H9 (cell line): ENCODE results near the gene AIG1. TPM values are rescaled to one million over a fixed set of nuclear protein-coding genes. Genes with fewer than 3 reads are reported as not detected.

Experiments
- DNase-seq: peaks from one replicate; pipeline ENCODE4 v3.0.0-alpha.2; 2017
- H2AFZ ChIP-seq: one replicate; pipeline ENCODE4 v1.6.1; 2013; ENCODE audit warnings: mild to moderate bottlenecking, low read length, control low read depth, moderate library complexity
- H2AK5ac ChIP-seq: 2 replicates; pipeline ENCODE4 v1.6.1; 2013; ENCODE audit warnings: low read length, control low read depth, mixed read lengths; ENCODE audit not compliant: insufficient read length
- H2BK120ac ChIP-seq: one replicate; pipeline ENCODE4 v1.6.1; 2013; ENCODE audit warnings: low read depth, mild to moderate bottlenecking, low read length, control low read depth, inconsistent platforms; ENCODE audit not compliant: poor library complexity, severe bottlenecking
- H2BK12ac ChIP-seq: 2 replicates; pipeline ENCODE4 v1.6.1; 2013; ENCODE audit warnings: low read length, control low read depth, mixed read lengths, low read depth; ENCODE audit not compliant: insufficient read length
- H2BK15ac ChIP-seq: 2 replicates; pipeline ENCODE4 v1.6.1; 2013; ENCODE audit warnings: low read depth, low read length, control low read depth
- H2BK20ac ChIP-seq: one replicate; pipeline ENCODE4 v1.6.1; 2013; ENCODE audit warnings: low read depth, mild to moderate bottlenecking, low read length, control low read depth, inconsistent platforms; ENCODE audit not compliant: poor library complexity, severe bottlenecking
- H2BK5ac ChIP-seq: 2 replicates; pipeline ENCODE4 v1.6.1; 2013; ENCODE audit warnings: low read length, control low read depth, mixed read lengths; ENCODE audit not compliant: insufficient read length
- H3K14ac ChIP-seq: 2 replicates; pipeline ENCODE4 v1.6.1; 2013; ENCODE audit warnings: low read length, control low read depth; ENCODE audit not compliant: insufficient read depth
- H3K18ac ChIP-seq: 2 replicates; pipeline ENCODE4 v1.6.1; 2013; ENCODE audit warnings: low read depth, mild to moderate bottlenecking, mixed read lengths, low read length, control low read depth; ENCODE audit not compliant: insufficient read length
- H3K23ac ChIP-seq: 2 replicates; pipeline ENCODE4 v1.6.1; 2013; ENCODE audit warnings: low read length, control low read depth, mixed read lengths, low read depth; ENCODE audit not compliant: insufficient read length
- H3K23me2 ChIP-seq: 2 replicates; pipeline ENCODE4 v1.6.1; 2013; ENCODE audit warnings: low read depth, mild to moderate bottlenecking, mixed read lengths, low read length, control low read depth; ENCODE audit not compliant: insufficient read length, poor library complexity, severe bottlenecking
- H3K27ac ChIP-seq: 2 replicates; pipeline ENCODE4 v1.5.1; 2013; ENCODE audit warnings: low read length, control low read depth, mixed read lengths, low read depth; ENCODE audit not compliant: insufficient read length
- H3K27me3 ChIP-seq: 2 replicates; pipeline ENCODE4 v1.6.1; 2013; ENCODE audit warnings: low read length, control low read depth, inconsistent platforms; ENCODE audit not compliant: insufficient read depth
- H3K4ac ChIP-seq: 2 replicates; pipeline ENCODE4 v1.6.1; 2013; ENCODE audit warnings: low read depth, mild to moderate bottlenecking, control low read depth, inconsistent platforms, low read length, moderate library complexity
- H3K4me1 ChIP-seq: 2 replicates; pipeline ENCODE4 v1.6.1; 2013; ENCODE audit warnings: low read length, control low read depth, inconsistent platforms; ENCODE audit not compliant: insufficient read depth
- H3K4me2 ChIP-seq: 2 replicates; pipeline ENCODE4 v1.6.1; 2013; ENCODE audit warnings: low read length, control low read depth, mixed read lengths; ENCODE audit not compliant: insufficient read length, insufficient read depth
- H3K56ac ChIP-seq: 2 replicates; pipeline ENCODE4 v1.6.1; 2013; ENCODE audit warnings: low read depth, mild to moderate bottlenecking, mixed read lengths, low read length, control low read depth; ENCODE audit not compliant: insufficient read length
- H3K79me1 ChIP-seq: 2 replicates; pipeline ENCODE4 v1.6.1; 2013; ENCODE audit warnings: low read depth, mild to moderate bottlenecking, moderate library complexity, low read length, control low read depth, inconsistent platforms; ENCODE audit not compliant: insufficient read depth, poor library complexity, severe bottlenecking
- H3K79me2 ChIP-seq: 2 replicates; pipeline ENCODE4 v1.6.1; 2013; ENCODE audit warnings: low read length, control low read depth, inconsistent platforms; ENCODE audit not compliant: insufficient read depth
- H3K9ac ChIP-seq: 2 replicates; pipeline ENCODE4 v1.6.1; 2013; ENCODE audit warnings: low read length, control low read depth, mixed read lengths; ENCODE audit not compliant: insufficient read length; ENCODE audit errors: extremely low read depth
- H3K9me3 ChIP-seq: one replicate; pipeline ENCODE4 v1.6.1; 2013; ENCODE audit warnings: low read depth, low read length, inconsistent platforms; ENCODE audit not compliant: control insufficient read depth
- H3T11ph ChIP-seq: one replicate; pipeline ENCODE4 v1.6.1; 2013; ENCODE audit warnings: mild to moderate bottlenecking, low read length, control low read depth, inconsistent platforms
- H4K20me1 ChIP-seq: one replicate; pipeline ENCODE4 v1.6.1; 2013; ENCODE audit not compliant: control insufficient read depth, insufficient read length, insufficient read depth
- H4K5ac ChIP-seq: 2 replicates; pipeline ENCODE4 v1.6.1; 2013; ENCODE audit warnings: low read depth, mild to moderate bottlenecking, mixed read lengths, low read length, control low read depth; ENCODE audit not compliant: insufficient read length
- H4K8ac ChIP-seq: replicated peaks from 2 replicates; pipeline ENCODE4 v1.6.1; 2013; ENCODE audit warnings: low read length, control low read depth, mixed read lengths, low read depth; ENCODE audit not compliant: insufficient read length
- H4K91ac ChIP-seq: 2 replicates; pipeline ENCODE4 v1.6.1; 2013; ENCODE audit warnings: low read depth, mild to moderate bottlenecking, moderate library complexity, mixed read lengths, low read length, control low read depth; ENCODE audit not compliant: insufficient read length
- H3K27ac Mint-ChIP-seq, 3 experiments: 2 replicates in 2 of 3; 3 replicates in 1 of 3; pipeline ENCODE4 v1.8.0; 2020 to 2021; ENCODE audit warnings: mixed read lengths in 3 of 3, mild to moderate bottlenecking in 1 of 3, moderate library complexity in 1 of 3
- H3K27me3 Mint-ChIP-seq: 2 replicates; pipeline ENCODE4 v1.8.0; 2021; ENCODE audit warnings: low read depth, mild to moderate bottlenecking, moderate library complexity, mixed read lengths
- H3K36me3 Mint-ChIP-seq, 3 experiments: 2 replicates in 2 of 3; 3 replicates in 1 of 3; pipeline ENCODE4 v1.8.0; 2020 to 2021; ENCODE audit warnings: low read depth in 3 of 3, mixed read lengths in 3 of 3; ENCODE audit not compliant: insufficient read depth in 1 of 3
- H3K4me1 Mint-ChIP-seq, 2 experiments: 2 replicates each; pipeline ENCODE4 v1.8.0; 2020; ENCODE audit warnings: mixed read lengths in 2 of 2
- H3K4me3 Mint-ChIP-seq, 2 experiments: 2 replicates in 1 of 2; 3 replicates in 1 of 2; pipeline ENCODE4 v1.8.0; 2020 to 2021; ENCODE audit warnings: mild to moderate bottlenecking in 2 of 2, mixed read lengths in 2 of 2, moderate library complexity in 1 of 2
- H3K9me3 Mint-ChIP-seq, 2 experiments: 2 replicates in 1 of 2; 3 replicates in 1 of 2; pipeline ENCODE4 v1.8.0; 2020; ENCODE audit warnings: mild to moderate bottlenecking in 2 of 2, mixed read lengths in 2 of 2, moderate library complexity in 1 of 2
- WGBS: extraction: QIAGEN DNeasy Blood & Tissue Kit; methylation state at CpG from one replicate; pipeline ENCODE4 v1.1.7; 2013; ENCODE audit warnings: missing lambda C conversion rate, low lambda C conversion rate, mixed read lengths; ENCODE audit not compliant: insufficient read length; ENCODE audit errors: extremely low coverage; 5-methylcytosine and 5-hydroxymethylcytosine counted together
- total RNA-seq: library from RNA; stranded (reverse); gene quantifications from 2 replicates; pipeline ENCODE4 v1.2.1, GENCODE V29; 2021
- TF ChIP-seq, protein P1 (sequence below): fragments of 200-600 bp; sonication (generic); conservative IDR thresholded peaks from 3 replicates; pipeline ENCODE4 v1.8.0; 2021; ENCODE audit warnings: antibody characterized with exemption, mild to moderate bottlenecking

Gene AIG1
- total RNA-seq, 1 experiment from 2014 or later = 44.6 TPM

DNA sequence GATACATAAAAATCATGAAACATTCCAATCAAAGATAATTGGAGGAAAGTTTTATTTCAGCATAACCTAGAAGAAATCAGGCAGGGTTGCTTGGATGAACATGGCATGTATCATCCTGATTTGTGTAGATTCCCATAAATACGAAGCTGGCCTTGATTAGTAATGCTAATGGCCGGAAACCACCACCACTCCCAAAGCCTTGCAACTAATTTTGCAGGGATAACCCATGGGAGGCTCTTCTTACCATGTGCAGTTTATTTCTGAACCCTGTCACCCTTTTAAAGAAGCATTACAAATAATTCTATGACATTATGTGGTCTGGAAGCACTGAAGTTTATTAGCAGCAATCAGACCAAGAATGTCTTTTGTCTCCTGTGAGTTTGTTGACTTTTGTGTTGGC is 80.8 kb downstream of the AIG1 start:
- no peak overlapping the region for H2BK12ac ChIP-seq
- no peaks in the 10 kb centered on the region for H3K4me1 Mint-ChIP-seq
- no peak overlapping the region for H3K56ac ChIP-seq
- no peak overlapping the region for H3K4me3 Mint-ChIP-seq
- H3K27me3 ChIP-seq = no peaks in the 10 kb centered on the region
- no peak overlapping the region for H3K27ac ChIP-seq
- no peak overlapping the region for H3K9ac ChIP-seq
- no peaks in the 10 kb centered on the region for H3K79me2 ChIP-seq
- TF ChIP-seq, protein P1, sequence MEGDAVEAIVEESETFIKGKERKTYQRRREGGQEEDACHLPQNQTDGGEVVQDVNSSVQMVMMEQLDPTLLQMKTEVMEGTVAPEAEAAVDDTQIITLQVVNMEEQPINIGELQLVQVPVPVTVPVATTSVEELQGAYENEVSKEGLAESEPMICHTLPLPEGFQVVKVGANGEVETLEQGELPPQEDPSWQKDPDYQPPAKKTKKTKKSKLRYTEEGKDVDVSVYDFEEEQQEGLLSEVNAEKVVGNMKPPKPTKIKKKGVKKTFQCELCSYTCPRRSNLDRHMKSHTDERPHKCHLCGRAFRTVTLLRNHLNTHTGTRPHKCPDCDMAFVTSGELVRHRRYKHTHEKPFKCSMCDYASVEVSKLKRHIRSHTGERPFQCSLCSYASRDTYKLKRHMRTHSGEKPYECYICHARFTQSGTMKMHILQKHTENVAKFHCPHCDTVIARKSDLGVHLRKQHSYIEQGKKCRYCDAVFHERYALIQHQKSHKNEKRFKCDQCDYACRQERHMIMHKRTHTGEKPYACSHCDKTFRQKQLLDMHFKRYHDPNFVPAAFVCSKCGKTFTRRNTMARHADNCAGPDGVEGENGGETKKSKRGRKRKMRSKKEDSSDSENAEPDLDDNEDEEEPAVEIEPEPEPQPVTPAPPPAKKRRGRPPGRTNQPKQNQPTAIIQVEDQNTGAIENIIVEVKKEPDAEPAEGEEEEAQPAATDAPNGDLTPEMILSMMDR = no peak
- no peak overlapping the region; a peak in 1 of 7 replicates for H3K27ac Mint-ChIP-seq
- no peak overlapping the region for H3K23ac ChIP-seq
- no peak overlapping the region for H2AK5ac ChIP-seq
- no peak overlapping the region for H3K18ac ChIP-seq
- no peaks in the 10 kb centered on the region for H4K20me1 ChIP-seq
- no peaks in the 10 kb centered on the region for H3K79me1 ChIP-seq
- H2BK120ac ChIP-seq = no peak overlapping the region
- no peak overlapping the region for H3K4me2 ChIP-seq
- no peak overlapping the region for H4K8ac ChIP-seq
- H2BK5ac ChIP-seq = no peak overlapping the region
- H3K14ac ChIP-seq = no peak overlapping the region
- no peaks in the 10 kb centered on the region for H3K27me3 Mint-ChIP-seq
- H4K91ac ChIP-seq = no peak overlapping the region
- no peaks in the 10 kb centered on the region for H3K4me1 ChIP-seq
- no peak overlapping the region for H3K4ac ChIP-seq
- H3K36me3 Mint-ChIP-seq = peaks cover 4 to 20% (median 8%) of the 10 kb centered on the region in 3 experiments; a peak in 6 of 7 replicates
- no peak overlapping the region for H2BK20ac ChIP-seq
- no peak overlapping the region for H3T11ph ChIP-seq
- no peak overlapping the region for H2AFZ ChIP-seq
- H4K5ac ChIP-seq = no peak overlapping the region
- H3K23me2 ChIP-seq = no peaks in the 10 kb centered on the region
- no peaks in the 10 kb centered on the region for H3K9me3 ChIP-seq
- no peak overlapping the region for H2BK15ac ChIP-seq
- no peaks in the 10 kb centered on the region for H3K9me3 Mint-ChIP-seq
- DNase-seq = no peak
- WGBS = no CpG with 5 or more reads among the region's 2 CpGs
